Breast epithelium (tissue), 3 donors: ENCODE results near the gene TLE1.

Source experiments
- POLR2A ChIP-seq: fragments of 450-650 bp; IDR thresholded peaks from one replicate; pipeline ENCODE4 v1.6.1; 2016; ENCODE audit warnings: antibody characterized with exemption, mild to moderate bottlenecking, moderate library complexity
- POLR2AphosphoS5 ChIP-seq, 3 donors: sonication (generic); formaldehyde crosslinking; IDR thresholded peaks; one replicate each; pipeline ENCODE4 v1.6.1; 2017; ENCODE audit warnings: antibody characterized with exemption in 3 of 3
- TF ChIP-seq, protein P1 (sequence below), 3 donors: fragments of 450-650 bp; IDR thresholded peaks; one replicate each; pipeline ENCODE4 v1.5.1; 2016 to 2017; ENCODE audit warnings: antibody characterized with exemption in 3 of 3, mild to moderate bottlenecking in 3 of 3, moderate library complexity in 3 of 3

DNA sequence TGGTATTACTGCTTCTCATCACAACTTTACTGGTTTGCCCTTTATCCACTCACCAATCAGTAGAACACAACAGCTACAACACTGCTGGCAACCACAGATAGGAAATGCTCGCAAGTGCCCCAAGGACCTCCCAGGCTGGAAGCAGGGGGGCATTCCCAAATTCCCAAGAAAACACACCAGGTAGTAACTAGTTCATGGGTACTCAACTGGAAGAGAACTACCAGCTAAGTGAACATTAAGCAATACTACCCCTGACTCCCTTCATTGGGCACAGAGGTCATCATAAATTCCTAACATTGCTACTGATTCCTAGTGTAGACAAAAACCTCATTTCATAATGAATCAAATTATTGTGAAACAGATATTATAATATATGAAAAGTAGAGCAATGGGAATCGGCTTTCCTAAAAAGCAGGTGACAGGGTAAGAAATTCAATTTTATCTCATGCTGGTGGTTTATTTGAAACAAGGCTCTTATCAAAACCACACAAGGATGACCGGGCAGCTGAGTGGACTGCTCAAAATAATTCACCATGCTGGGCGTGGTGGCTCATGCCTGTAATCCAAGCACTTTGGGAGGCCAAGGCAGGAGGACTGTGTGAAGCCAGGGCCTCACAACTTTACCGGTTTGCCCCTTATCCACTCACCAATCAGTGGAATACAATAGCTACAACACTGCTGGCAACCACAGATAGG lies 81.6 kb downstream of the TLE1 start:
- TF ChIP-seq, protein P1, sequence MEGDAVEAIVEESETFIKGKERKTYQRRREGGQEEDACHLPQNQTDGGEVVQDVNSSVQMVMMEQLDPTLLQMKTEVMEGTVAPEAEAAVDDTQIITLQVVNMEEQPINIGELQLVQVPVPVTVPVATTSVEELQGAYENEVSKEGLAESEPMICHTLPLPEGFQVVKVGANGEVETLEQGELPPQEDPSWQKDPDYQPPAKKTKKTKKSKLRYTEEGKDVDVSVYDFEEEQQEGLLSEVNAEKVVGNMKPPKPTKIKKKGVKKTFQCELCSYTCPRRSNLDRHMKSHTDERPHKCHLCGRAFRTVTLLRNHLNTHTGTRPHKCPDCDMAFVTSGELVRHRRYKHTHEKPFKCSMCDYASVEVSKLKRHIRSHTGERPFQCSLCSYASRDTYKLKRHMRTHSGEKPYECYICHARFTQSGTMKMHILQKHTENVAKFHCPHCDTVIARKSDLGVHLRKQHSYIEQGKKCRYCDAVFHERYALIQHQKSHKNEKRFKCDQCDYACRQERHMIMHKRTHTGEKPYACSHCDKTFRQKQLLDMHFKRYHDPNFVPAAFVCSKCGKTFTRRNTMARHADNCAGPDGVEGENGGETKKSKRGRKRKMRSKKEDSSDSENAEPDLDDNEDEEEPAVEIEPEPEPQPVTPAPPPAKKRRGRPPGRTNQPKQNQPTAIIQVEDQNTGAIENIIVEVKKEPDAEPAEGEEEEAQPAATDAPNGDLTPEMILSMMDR (IDR thresholded peaks at IDR 0.05), result no peak
- TF ChIP-seq POLR2A (no peak), POLR2AphosphoS5 (IDR thresholded peaks at IDR 0.05) (no peak)
